GM18909 (cell line): Measurements from ENCODE around the gene TLCD5.

ENCODE experiments used
- ATAC-seq: cut with Tn5 transposase; IDR thresholded peaks from one replicate; pipeline ENCODE4 v1.9.1; 2021; ENCODE audit warnings: mild to moderate bottlenecking; ENCODE audit not compliant: unreplicated experiment, poor library complexity

The TLCD5 gene

DNA sequence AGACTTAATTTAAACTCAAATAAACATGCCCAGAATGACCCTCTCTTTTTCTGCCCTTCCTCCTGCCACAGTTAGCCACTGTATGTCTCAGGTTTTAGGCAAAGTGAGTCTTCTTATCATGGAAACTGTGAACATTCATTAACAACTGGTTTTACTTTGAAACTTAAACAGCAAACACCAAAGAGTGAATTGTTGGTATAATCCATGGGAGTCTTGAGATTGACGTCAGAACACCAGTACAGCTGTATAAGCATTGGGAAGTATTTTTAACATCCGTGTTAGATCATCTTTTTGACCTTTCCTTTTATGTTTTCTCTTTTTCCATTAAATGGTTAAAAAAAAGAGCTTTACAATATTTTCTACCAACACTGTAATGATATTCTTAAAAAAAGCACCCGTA lies 50.0 kb downstream of the TLCD5 start:
- ATAC-seq, result no peak

- no peak for ATAC-seq
Measured at GRCh38 chr11:120376547-120377182, 51.6 kb downstream of the TLCD5 start.

DNA sequence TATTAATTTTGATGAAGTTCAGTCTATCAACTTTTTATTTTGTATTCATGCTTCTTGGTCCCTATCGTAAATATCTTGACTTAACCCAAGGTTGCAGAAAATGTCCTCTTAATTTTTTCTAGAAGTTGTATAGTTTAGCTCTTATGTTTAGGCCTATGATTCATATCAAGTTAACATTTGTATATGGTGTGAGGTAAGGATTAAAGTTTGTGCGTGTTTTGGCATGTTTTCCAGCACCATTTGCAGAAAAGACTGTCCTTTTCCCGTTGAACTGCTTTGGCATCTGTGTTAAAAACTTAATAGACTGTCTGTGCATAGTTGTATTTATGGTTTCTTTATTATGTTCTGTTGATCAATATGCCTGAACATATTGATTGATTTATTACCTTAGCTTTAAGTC lies 53.4 kb downstream of the TLCD5 start:
- ATAC-seq, result no peak

DNA sequence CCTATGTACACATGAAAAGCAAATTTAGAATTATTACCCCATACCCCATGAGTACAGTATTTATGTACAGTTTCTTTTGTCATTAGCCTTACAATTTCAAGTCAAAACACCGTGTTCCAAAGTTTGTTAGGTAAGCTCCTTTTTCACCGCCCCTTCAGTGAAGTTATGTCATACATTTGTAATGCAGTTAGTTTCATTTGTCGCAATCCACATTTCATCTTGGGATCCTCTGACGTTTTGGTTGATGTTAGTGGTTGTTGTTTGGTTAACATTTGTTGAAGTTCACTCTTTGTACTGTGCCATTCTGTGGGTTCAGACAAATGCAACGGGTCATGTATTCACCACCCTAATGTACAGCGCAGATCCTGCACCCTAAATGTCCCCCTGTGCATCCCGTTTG lies 56.3 kb downstream of the TLCD5 start:
- no peak for ATAC-seq
